ENCODE results near the gene EIF4E2. TPM values are rescaled to one million over a fixed set of nuclear protein-coding genes. Genes with fewer than 3 reads are reported as not detected.

EIF4E2 gene
- total RNA-seq, 4 donors from 2014 or later: 50.7 to 59.6 (median 54.4) TPM

DNA sequence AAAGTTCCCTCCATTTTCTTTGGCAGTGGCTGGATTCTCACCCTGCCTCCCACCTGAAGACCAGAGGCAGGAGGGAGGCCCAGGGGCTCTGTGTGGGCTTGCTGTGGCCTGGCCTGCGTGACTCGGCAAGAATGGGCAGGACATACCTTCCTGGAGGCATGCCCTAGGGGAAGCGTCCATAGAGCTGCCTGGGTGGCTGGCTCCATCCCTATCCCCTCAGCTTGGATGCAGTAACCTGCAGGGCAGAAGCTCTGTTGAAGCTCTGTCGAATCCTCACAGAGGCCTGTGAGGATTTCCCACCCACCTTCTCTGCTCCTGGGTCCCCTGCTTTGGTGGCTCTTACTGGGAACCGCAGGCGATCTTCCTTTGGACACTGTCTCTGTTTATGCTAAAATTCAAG is 31.6 kb upstream of the EIF4E2 start:
- Histone ChIP-seq H3K27ac (no peak overlapping the region), H3K4me3 (replicated peaks in 1 of 3) (no peak overlapping the region), H3K36me3 (no peaks in the 10 kb centered on the region), H3K4me1 (peaks cover 6 to 16% of the 10 kb centered on the region in 2 donors), H3K27me3 (peaks cover 16% of the 10 kb centered on the region), H3K9me3 (no peaks in the 10 kb centered on the region)
- TF ChIP-seq POLR2A (IDR thresholded peaks at IDR 0.05): no peak
- TF ChIP-seq, protein P1, sequence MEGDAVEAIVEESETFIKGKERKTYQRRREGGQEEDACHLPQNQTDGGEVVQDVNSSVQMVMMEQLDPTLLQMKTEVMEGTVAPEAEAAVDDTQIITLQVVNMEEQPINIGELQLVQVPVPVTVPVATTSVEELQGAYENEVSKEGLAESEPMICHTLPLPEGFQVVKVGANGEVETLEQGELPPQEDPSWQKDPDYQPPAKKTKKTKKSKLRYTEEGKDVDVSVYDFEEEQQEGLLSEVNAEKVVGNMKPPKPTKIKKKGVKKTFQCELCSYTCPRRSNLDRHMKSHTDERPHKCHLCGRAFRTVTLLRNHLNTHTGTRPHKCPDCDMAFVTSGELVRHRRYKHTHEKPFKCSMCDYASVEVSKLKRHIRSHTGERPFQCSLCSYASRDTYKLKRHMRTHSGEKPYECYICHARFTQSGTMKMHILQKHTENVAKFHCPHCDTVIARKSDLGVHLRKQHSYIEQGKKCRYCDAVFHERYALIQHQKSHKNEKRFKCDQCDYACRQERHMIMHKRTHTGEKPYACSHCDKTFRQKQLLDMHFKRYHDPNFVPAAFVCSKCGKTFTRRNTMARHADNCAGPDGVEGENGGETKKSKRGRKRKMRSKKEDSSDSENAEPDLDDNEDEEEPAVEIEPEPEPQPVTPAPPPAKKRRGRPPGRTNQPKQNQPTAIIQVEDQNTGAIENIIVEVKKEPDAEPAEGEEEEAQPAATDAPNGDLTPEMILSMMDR (IDR thresholded peaks at IDR 0.05): no peak
- intact Hi-C loops (cut with DNase I): no loop called here
- DNase-seq: no peak
- WGBS, 2 donors: 85% methylated on average over 3 to 6 of the region's 6 CpGs

DNA sequence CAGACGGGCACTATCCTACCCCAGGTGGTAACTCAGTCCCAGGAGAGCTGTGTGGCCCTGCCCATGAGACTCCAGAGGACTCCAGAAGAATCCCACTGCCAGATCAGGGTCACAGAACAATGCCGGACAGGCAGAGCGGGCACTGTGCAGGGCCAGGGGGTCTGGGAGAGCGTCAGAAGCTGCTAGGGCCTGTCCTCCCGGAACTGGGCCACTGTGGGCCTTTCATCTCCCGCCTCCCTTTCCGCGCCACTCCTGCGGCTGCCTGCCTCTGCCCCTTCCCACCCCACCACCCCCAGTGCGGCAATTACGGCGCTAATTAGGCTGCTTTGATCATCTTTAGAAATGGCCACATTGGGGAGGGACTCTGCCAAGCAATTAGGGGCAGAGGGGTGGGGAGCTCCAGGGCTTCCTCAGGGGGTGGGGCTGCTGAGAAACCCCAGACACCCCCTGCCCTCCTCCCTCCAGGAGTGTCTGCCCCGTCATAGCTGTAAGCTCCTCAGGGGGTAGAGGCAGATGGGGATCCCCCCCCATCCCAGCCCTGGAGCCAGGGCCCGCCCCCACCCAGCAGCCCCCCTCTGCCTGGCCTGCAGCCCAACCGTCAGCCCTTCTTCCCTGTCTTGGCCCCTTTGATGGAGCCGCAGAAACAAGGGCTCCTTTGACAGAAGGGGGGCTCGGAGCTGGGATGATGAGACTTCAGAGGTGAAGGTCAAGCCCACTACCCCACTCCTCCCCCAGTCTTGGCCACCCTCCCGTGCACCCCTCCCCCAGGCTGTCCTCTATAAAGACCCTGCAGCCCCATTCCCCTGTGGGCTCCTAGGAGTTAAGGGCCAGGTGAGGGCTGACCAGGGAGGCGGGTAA is 30.7 kb upstream of the EIF4E2 start, which contains the start of gene PRSS56:
TSS of gene PRSS56 (plus strand) at position 808 of the 858 bp plus-strand sequence. CDS start 211 bp downstream, outside the sequence.
- DNase-seq: no peak
- H3K9me3 ChIP-seq: no peaks in the 10 kb centered on the region
- H3K27ac ChIP-seq: no peak within 1 kb of the TSS
- 65 to 69% methylated on average over 8 to 17 of the region's 19 CpGs for WGBS, 2 donors
- peaks cover 6 to 22% of the 10 kb centered on the region in 2 donors for H3K4me1 ChIP-seq
- intact Hi-C loops (cut with DNase I): loop anchor here (5.0 to 10.0 kb wide), 2 partner anchors 73 to 595 kb away; partner anchors contain the start of gene NPPC
- H3K4me3 ChIP-seq (replicated peaks in 1 of 3): no peak within 1 kb of the TSS
- H3K36me3 ChIP-seq: no peaks in the 10 kb centered on the region
- peaks cover 23% of the 10 kb centered on the region for H3K27me3 ChIP-seq
- TF ChIP-seq, protein P1 (IDR thresholded peaks at IDR 0.05): no peak

DNA sequence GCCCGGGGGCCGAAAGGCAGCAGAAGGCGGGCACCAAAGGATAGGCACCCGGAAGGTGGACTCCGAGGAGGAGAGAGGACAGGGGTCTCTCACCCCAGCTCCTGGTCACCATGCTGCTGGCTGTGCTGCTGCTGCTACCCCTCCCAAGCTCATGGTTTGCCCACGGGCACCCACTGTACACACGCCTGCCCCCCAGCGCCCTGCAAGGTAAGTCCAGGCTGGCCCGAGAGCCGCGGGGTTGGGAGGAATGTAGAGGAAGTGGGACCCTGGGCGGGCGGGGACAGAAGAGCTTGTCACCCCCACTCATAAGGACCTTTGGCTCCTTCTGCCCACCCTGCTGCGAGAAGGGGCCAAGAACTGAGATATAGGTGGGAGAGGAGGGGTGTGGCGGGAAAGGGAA is 30.0 kb upstream of the EIF4E2 start:
- Histone ChIP-seq H3K4me3 (replicated peaks in 1 of 3) (no peak overlapping the region), H3K36me3 (no peaks in the 10 kb centered on the region), H3K27me3 (peaks cover 23% of the 10 kb centered on the region), H3K9me3 (no peaks in the 10 kb centered on the region), H3K27ac (no peak overlapping the region), H3K4me1 (peaks cover 6 to 25% of the 10 kb centered on the region in 2 donors)
- TF ChIP-seq, protein P1 (IDR thresholded peaks at IDR 0.05): no peak
- no peak for TF ChIP-seq POLR2A (IDR thresholded peaks at IDR 0.05)
- intact Hi-C loops (cut with DNase I): loop anchor here (5.0 to 10.0 kb wide), 2 partner anchors 73 to 596 kb away; partner anchors contain the start of gene NPPC
- 74 to 87% methylated on average over 15 of the region's 15 CpGs for WGBS, 2 donors
- no peak for DNase-seq

DNA sequence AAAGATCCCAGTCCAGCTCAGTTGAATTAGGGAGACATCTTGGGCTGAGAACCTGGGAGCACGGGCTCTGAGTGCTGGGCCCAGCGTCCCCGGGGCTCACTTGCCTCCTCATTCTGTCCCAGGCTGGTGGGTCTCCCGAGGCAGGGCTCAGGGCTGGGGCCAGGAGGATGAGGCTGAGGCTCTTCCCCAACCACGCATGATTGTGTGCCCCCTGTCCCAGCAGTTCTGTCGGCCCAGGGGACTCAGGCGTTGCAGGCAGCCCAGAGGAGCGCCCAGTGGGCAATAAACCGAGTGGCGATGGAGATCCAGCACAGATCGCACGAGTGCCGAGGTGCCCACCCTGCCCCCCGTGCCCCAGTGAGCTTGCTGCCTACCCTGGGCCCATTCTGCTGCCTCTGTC is 29.4 kb upstream of the EIF4E2 start:
- H3K4me1 ChIP-seq: peaks cover 6 to 25% of the 10 kb centered on the region in 2 donors
- peaks cover 23% of the 10 kb centered on the region for H3K27me3 ChIP-seq
- no peaks in the 10 kb centered on the region for H3K36me3 ChIP-seq
- H3K9me3 ChIP-seq: no peaks in the 10 kb centered on the region
- TF ChIP-seq POLR2A (IDR thresholded peaks at IDR 0.05): no peak
- TF ChIP-seq, protein P1 (IDR thresholded peaks at IDR 0.05): no peak
- WGBS, 2 donors: 86 to 97% methylated on average over 8 to 10 of the region's 14 CpGs
- no peak overlapping the region for H3K27ac ChIP-seq
- DNase-seq: no peak
- intact Hi-C loops (cut with DNase I): loop anchor here (5.0 to 10.0 kb wide), 2 partner anchors 74 to 596 kb away; partner anchors contain the start of gene NPPC
- H3K4me3 ChIP-seq (replicated peaks in 1 of 3): no peak overlapping the region

All from thyroid gland (tissue), 4 donors.